ENCODE results near the gene SLC5A7. TPM values are rescaled to one million over a fixed set of nuclear protein-coding genes. Genes with fewer than 3 reads are reported as not detected.

SLC5A7 gene
- total RNA-seq (2013): not detected
- polyA plus RNA-seq (not detected), polyA minus RNA-seq (not detected in 2 replicates), total RNA-seq (0 to 0.75 (median 0.06) reads per million in 11 experiments)

- Mint-ChIP-seq H3K36me3 (no peaks in the 10 kb centered on the region), H3K9me3 (peaks cover 0 to 3% (median 0%) of the 10 kb centered on the region in 7 donors), H3K4me1 (no peaks in the 10 kb centered on the region), H3K4me3 (peak within 1 kb of the TSS in 1 of 2 donors; percentile 71), H3K27ac (no peak within 1 kb of the TSS), H3K27me3 (ENCODE audit: low read depth in 3 of 3) (peaks cover 28 to 33% (median 33%) of the 10 kb centered on the region in 3 donors)
- no peak within 1 kb of the TSS for H3K4me3 ChIP-seq (replicated peaks in 1 of 3; ENCODE audit: low read depth in 2 of 3, low read length in 3 of 3)
- 4% methylated on average over 67 of the region's 75 CpGs for WGBS (ENCODE audit: insufficient coverage)
- H3K36me3 ChIP-seq (replicated peaks in 1 of 2; ENCODE audit: control insufficient read depth in 1 of 2, insufficient read depth in 2 of 2, low read length in 2 of 2): no peaks in the 10 kb centered on the region
- H3K9ac ChIP-seq (ENCODE audit: insufficient read depth, low read length, poor library complexity, severe bottlenecking): no peak within 1 kb of the TSS
- no peak within 1 kb of the TSS for H2AFZ ChIP-seq (ENCODE audit: insufficient read depth, low read depth, low read length, poor library complexity, severe bottlenecking)
- no peak within 1 kb of the TSS for H3K27ac ChIP-seq (ENCODE audit: low read depth in 1 of 2, low read length in 2 of 2)
- peaks cover 15 to 37% of the 10 kb centered on the region in 2 donors for H3K27me3 ChIP-seq (ENCODE audit: control insufficient read depth in 2 of 2, insufficient read depth in 2 of 2, low read length in 2 of 2)
- no peak for TF ChIP-seq CTCF (IDR thresholded peaks at IDR 0.05)
- H3K4me2 ChIP-seq (replicated peaks; ENCODE audit: extremely low read depth, low read length, poor library complexity, severe bottlenecking): no peak within 1 kb of the TSS
- H4K20me1 ChIP-seq (ENCODE audit: insufficient read depth, low read length): no peaks in the 10 kb centered on the region
- H3K9me3 ChIP-seq (replicated peaks in 1 of 2; ENCODE audit: control insufficient read depth in 1 of 2, insufficient read depth in 1 of 2, low read length in 2 of 2): peaks cover 0 to 4% of the 10 kb centered on the region in 2 donors
- intact Hi-C loops (cut with micrococcal nuclease): no loop called here
- no peaks in the 10 kb centered on the region for H3K4me1 ChIP-seq (ENCODE audit: control insufficient read depth in 1 of 2, insufficient read depth in 2 of 2, low read length in 2 of 2)
- H3K79me2 ChIP-seq (ENCODE audit: insufficient read depth, low read length): no peaks in the 10 kb centered on the region
- no peak for DNase-seq
Measured at GRCh38 chr2:107986278-107987217, at the start of gene SLC5A7. SLC5A7 (plus strand) TSS chr2:107986524; CDS start chr2:107988156, 1,632 bp downstream.

GRCh38 chr2:107961395-107961794 is 24.9 kb upstream of the SLC5A7 start:
- peaks cover 0 to 4% (median 0%) of the 10 kb centered on the region in 7 donors for H3K9me3 Mint-ChIP-seq
- H3K4me2 ChIP-seq (replicated peaks; ENCODE audit: extremely low read depth, low read length, poor library complexity, severe bottlenecking): no peak overlapping the region
- H3K36me3 ChIP-seq (replicated peaks in 1 of 2; ENCODE audit: control insufficient read depth in 1 of 2, insufficient read depth in 2 of 2, low read length in 2 of 2): no peaks in the 10 kb centered on the region
- peaks cover 0 to 2% (median 2%) of the 10 kb centered on the region in 3 donors for H3K27me3 Mint-ChIP-seq (ENCODE audit: low read depth in 3 of 3)
- H3K4me3 Mint-ChIP-seq: no peak overlapping the region
- intact Hi-C loops (cut with micrococcal nuclease): no loop called here
- no peak overlapping the region for H3K27ac Mint-ChIP-seq
- no peak overlapping the region for H3K9ac ChIP-seq (ENCODE audit: insufficient read depth, low read length, poor library complexity, severe bottlenecking)
- no peak overlapping the region for H3K27ac ChIP-seq (ENCODE audit: low read depth in 1 of 2, low read length in 2 of 2)
- DNase-seq: no peak
- H4K20me1 ChIP-seq (ENCODE audit: insufficient read depth, low read length): no peaks in the 10 kb centered on the region
- no peaks in the 10 kb centered on the region for H3K9me3 ChIP-seq (replicated peaks in 1 of 2; ENCODE audit: control insufficient read depth in 1 of 2, insufficient read depth in 1 of 2, low read length in 2 of 2)
- 75% methylated on average over 4 of the region's 4 CpGs for WGBS (ENCODE audit: insufficient coverage)
- H3K27me3 ChIP-seq (ENCODE audit: control insufficient read depth in 2 of 2, insufficient read depth in 2 of 2, low read length in 2 of 2): no peaks in the 10 kb centered on the region
- H3K4me1 Mint-ChIP-seq: no peaks in the 10 kb centered on the region
- H2AFZ ChIP-seq (ENCODE audit: insufficient read depth, low read depth, low read length, poor library complexity, severe bottlenecking): no peak overlapping the region
- no peaks in the 10 kb centered on the region for H3K36me3 Mint-ChIP-seq
- no peaks in the 10 kb centered on the region for H3K79me2 ChIP-seq (ENCODE audit: insufficient read depth, low read length)
- no peak overlapping the region for H3K4me3 ChIP-seq (replicated peaks in 1 of 3; ENCODE audit: low read depth in 2 of 3, low read length in 3 of 3)
- H3K4me1 ChIP-seq (ENCODE audit: control insufficient read depth in 1 of 2, insufficient read depth in 2 of 2, low read length in 2 of 2): no peaks in the 10 kb centered on the region
- no peak for TF ChIP-seq CTCF (IDR thresholded peaks at IDR 0.05)
